ENCODE results near the gene SMPD4. TPM values are rescaled to one million over a fixed set of nuclear protein-coding genes. Genes with fewer than 3 reads are reported as not detected.
"Not testable (repeated sequence)": the region's sequence is repeated elsewhere in the genome, so short reads cannot be mapped to it uniquely, and the experiment has no call there.

The SMPD4 gene
- total and polyA plus RNA-seq, 9 donors = 15.4 to 47.3 (median 37.0) TPM

GRCh38 chr2:130152816-130153595 is 28.4 kb downstream of the SMPD4 start:
- WGBS (ENCODE audit: insufficient coverage) = 97% methylated on average over 14 of the region's 25 CpGs
- H3K36me3 ChIP-seq (ENCODE audit: control insufficient read depth, insufficient read depth, low read length) = peaks cover 26% of the 10 kb centered on the region
- no peaks in the 10 kb centered on the region for H3K27me3 ChIP-seq (ENCODE audit: control insufficient read depth, insufficient read depth, low read length)
- no peaks in the 10 kb centered on the region for H3K4me1 ChIP-seq (ENCODE audit: control insufficient read depth, insufficient read depth, low read length)
- H3K4me3 ChIP-seq (ENCODE audit: low read length) = no peak overlapping the region
- H3K9me3 ChIP-seq (replicated peaks; ENCODE audit: control insufficient read depth, low read depth, low read length) = no peaks in the 10 kb centered on the region
- no peak overlapping the region for H3K27ac ChIP-seq (ENCODE audit: low read length)
- no peak for DNase-seq

GRCh38 chr2:130152136-130152815 is 29.1 kb downstream of the SMPD4 start:
- not testable (repeated sequence) for H3K9me3 ChIP-seq (replicated peaks; ENCODE audit: control insufficient read depth, low read depth, low read length); H3K4me1 ChIP-seq (ENCODE audit: control insufficient read depth, insufficient read depth, low read length); H3K4me3 ChIP-seq (ENCODE audit: low read length); H3K27ac ChIP-seq (ENCODE audit: low read length); DNase-seq; H3K27me3 ChIP-seq (ENCODE audit: control insufficient read depth, insufficient read depth, low read length)
- peaks cover 25% of the 10 kb centered on the region for H3K36me3 ChIP-seq (ENCODE audit: control insufficient read depth, insufficient read depth, low read length)
- 93% methylated on average over 9 of the region's 27 CpGs for WGBS (ENCODE audit: insufficient coverage)

GRCh38 chr2:130151145-130151512 is 30.3 kb downstream of the SMPD4 start:
- not testable (repeated sequence) for DNase-seq; H3K9me3 ChIP-seq (replicated peaks; ENCODE audit: control insufficient read depth, low read depth, low read length); H3K4me1 ChIP-seq (ENCODE audit: control insufficient read depth, insufficient read depth, low read length); H3K4me3 ChIP-seq (ENCODE audit: low read length); H3K27me3 ChIP-seq (ENCODE audit: control insufficient read depth, insufficient read depth, low read length); H3K27ac ChIP-seq (ENCODE audit: low read length)
- H3K36me3 ChIP-seq (ENCODE audit: control insufficient read depth, insufficient read depth, low read length) = peaks cover 24% of the 10 kb centered on the region
- 89% methylated on average over 4 of the region's 5 CpGs for WGBS (ENCODE audit: insufficient coverage)

- DNase-seq = no peak
- Histone ChIP-seq H3K36me3 (ENCODE audit: control insufficient read depth, insufficient read depth, low read length) (peaks cover 19% of the 10 kb centered on the region), H3K4me1 (ENCODE audit: control insufficient read depth, insufficient read depth, low read length) (no peaks in the 10 kb centered on the region), H3K27ac (ENCODE audit: low read length) (no peak overlapping the region), H3K27me3 (ENCODE audit: control insufficient read depth, insufficient read depth, low read length) (no peaks in the 10 kb centered on the region), H3K4me3 (ENCODE audit: low read length) (no peak overlapping the region), H3K9me3 (replicated peaks; ENCODE audit: control insufficient read depth, low read depth, low read length) (no peaks in the 10 kb centered on the region)
- 87% methylated on average over 20 of the region's 23 CpGs for WGBS (ENCODE audit: insufficient coverage)
Measured at GRCh38 chr2:130150181-130151144, 30.9 kb downstream of the SMPD4 start.

- not testable (repeated sequence) for H3K4me3 ChIP-seq (ENCODE audit: low read length); H3K27me3 ChIP-seq (ENCODE audit: control insufficient read depth, insufficient read depth, low read length); H3K27ac ChIP-seq (ENCODE audit: low read length); H3K4me1 ChIP-seq (ENCODE audit: control insufficient read depth, insufficient read depth, low read length); H3K36me3 ChIP-seq (ENCODE audit: control insufficient read depth, insufficient read depth, low read length); H3K9me3 ChIP-seq (replicated peaks; ENCODE audit: control insufficient read depth, low read depth, low read length); DNase-seq
- WGBS (ENCODE audit: insufficient coverage) = no CpG with 5 or more reads among the region's 6 CpGs
Measured at GRCh38 chr2:130148515-130148914, 32.9 kb downstream of the SMPD4 start.

- H3K27ac ChIP-seq (ENCODE audit: low read length); H3K9me3 ChIP-seq (replicated peaks; ENCODE audit: control insufficient read depth, low read depth, low read length); H3K4me1 ChIP-seq (ENCODE audit: control insufficient read depth, insufficient read depth, low read length); H3K36me3 ChIP-seq (ENCODE audit: control insufficient read depth, insufficient read depth, low read length); H3K27me3 ChIP-seq (ENCODE audit: control insufficient read depth, insufficient read depth, low read length): not testable (repeated sequence)
- peak within 1 kb of the TSS; percentile 21 for H3K4me3 ChIP-seq (ENCODE audit: low read length)
- peak; percentile 22 for DNase-seq
- 0% methylated on average over 17 of the region's 30 CpGs for WGBS (ENCODE audit: insufficient coverage)
Measured at GRCh38 chr2:130145006-130145414, 36.4 kb downstream of the SMPD4 start, which contains the start of gene CCDC74B. Gene CCDC74B, minus strand, starts transcription at chr2:130145112. Its CDS starts 116 bp downstream, at chr2:130144996.

- DNase-seq; H3K4me3 ChIP-seq (ENCODE audit: low read length): not testable (repeated sequence)
- WGBS (ENCODE audit: insufficient coverage) = 45% methylated on average over 16 of the region's 28 CpGs
Measured at GRCh38 chr2:130143266-130144039, 37.9 kb downstream of the SMPD4 start.

GRCh38 chr2:130142396-130143265 is 38.8 kb downstream of the SMPD4 start:
- not testable (repeated sequence) for H3K27ac ChIP-seq (ENCODE audit: low read length); H3K4me1 ChIP-seq (ENCODE audit: control insufficient read depth, insufficient read depth, low read length); H3K9me3 ChIP-seq (replicated peaks; ENCODE audit: control insufficient read depth, low read depth, low read length); DNase-seq; H3K4me3 ChIP-seq (ENCODE audit: low read length); H3K36me3 ChIP-seq (ENCODE audit: control insufficient read depth, insufficient read depth, low read length); H3K27me3 ChIP-seq (ENCODE audit: control insufficient read depth, insufficient read depth, low read length)
- WGBS (ENCODE audit: insufficient coverage) = 88% methylated on average over 4 of the region's 13 CpGs

More at GRCh38 chr2:130143266-130144039, 37.9 kb downstream of the SMPD4 start:
- not testable (repeated sequence) for H3K36me3 ChIP-seq (ENCODE audit: control insufficient read depth, insufficient read depth, low read length); H3K9me3 ChIP-seq (replicated peaks; ENCODE audit: control insufficient read depth, low read depth, low read length); H3K27ac ChIP-seq (ENCODE audit: low read length); H3K27me3 ChIP-seq (ENCODE audit: control insufficient read depth, insufficient read depth, low read length); H3K4me1 ChIP-seq (ENCODE audit: control insufficient read depth, insufficient read depth, low read length)

Data from muscle of leg (tissue), 11 donors.